Left cardiac atrium (tissue), 4 donors: ENCODE data around the gene GPR62. TPM values are rescaled to one million over a fixed set of nuclear protein-coding genes. Genes with fewer than 3 reads are reported as not detected.
"Not testable (repeated sequence)": the region's sequence is repeated elsewhere in the genome, so short reads cannot be mapped to it uniquely, and the experiment has no call there.

ENCODE experiments used
- ATAC-seq, 2 donors: fragments of 200-7000 bp; cut with Tn5 transposase; one replicate each; pipeline ENCODE4 v1.9.1; 2020; ENCODE audit warnings: mild to moderate bottlenecking in 2 of 2, moderate library complexity in 2 of 2
- DNase-seq: peaks from one replicate; pipeline ENCODE4 v3.0.0-alpha.2; 2020
- intact Hi-C, 2 donors: fragments of 100-400 bp; cut with DNase I; formaldehyde crosslinking; loops; one replicate each; pipeline versions ENCODE4 v1.14.1 to v1.15.1; 2022 to 2023
- long read RNA-seq: library from polyadenylated mRNA; unstranded; transcript quantifications from one replicate; pipeline ENCODE4 v2.0.0, GENCODE V29; 2021
- total RNA-seq, 2 donors: library from RNA; stranded (reverse); fragmentation: NEBNext Ultra II Directional; extraction: Animal tissue kit (Norgen Biotek cat#: 25700); gene quantifications; one replicate each; pipeline ENCODE4 v1.2.1, GENCODE V29; 2021
- donor health status: DM: no; HTN: yes; CAD: no.
- donor health status: DM: no; HTN: yes; CAD: no; lungs with severe emphysema.
- donor health status: DM: yes; HTN: yes; CAD: no.
- donor health status: Dilated cardiomyopathy.

The GPR62 gene
- under 1 TPM in 1 of 2 donors, not detected in 1; 0.53 TPM for total RNA-seq
- long read RNA-seq: 0 reads

- DNase-seq (no peak), ATAC-seq (peak in 1 of 2 donors; percentile 40)
- intact Hi-C loops: no loop called here
Measured at GRCh38 chr3:51955175-51955892, at the start of gene GPR62. TSS of gene GPR62 (plus strand) at chr3:51955381. CDS start at chr3:51955653, 272 bp downstream.

GRCh38 chr3:51908026-51908425 is 47.2 kb upstream of the GPR62 start:
- intact Hi-C loops: no loop called here
- no peak for ATAC-seq
- DNase-seq: no peak

GRCh38 chr3:51916418-51916817 is 38.8 kb upstream of the GPR62 start:
- ATAC-seq (no peak), DNase-seq (no peak)
- intact Hi-C loops: no loop called here

- DNase-seq: no peak
- no peak for ATAC-seq
- intact Hi-C loops: no loop called here
Measured at GRCh38 chr3:51921081-51921578, 34.1 kb upstream of the GPR62 start.

- DNase-seq (no peak), ATAC-seq (no peak)
- intact Hi-C loops: no loop called here
Measured at GRCh38 chr3:51927061-51927977, 27.9 kb upstream of the GPR62 start.

- no peak for DNase-seq
- intact Hi-C loops: no loop called here
- no peak for ATAC-seq
Measured at GRCh38 chr3:51928438-51928837, 26.7 kb upstream of the GPR62 start.

- ATAC-seq, intact Hi-C loops, DNase-seq: not testable (repeated sequence)
Measured at GRCh38 chr3:51928981-51929380, 26.2 kb upstream of the GPR62 start.

- no peak for DNase-seq
- intact Hi-C loops: no loop called here
- ATAC-seq: no peak
Measured at GRCh38 chr3:51929420-51930003, 25.7 kb upstream of the GPR62 start.

- intact Hi-C loops: no loop called here
- ATAC-seq (no peak), DNase-seq (no peak)
Measured at GRCh38 chr3:51930439-51930838, 24.7 kb upstream of the GPR62 start.

GRCh38 chr3:51931756-51932155 is 23.4 kb upstream of the GPR62 start:
- ATAC-seq (no peak), DNase-seq (no peak)
- intact Hi-C loops: no loop called here

GRCh38 chr3:51932471-51933370 is 22.5 kb upstream of the GPR62 start:
- ATAC-seq (no peak), DNase-seq (no peak)
- intact Hi-C loops: no loop called here

- intact Hi-C loops: no loop called here
- ATAC-seq (no peak), DNase-seq (no peak)
Measured at GRCh38 chr3:51933471-51934138, 21.6 kb upstream of the GPR62 start.

- intact Hi-C loops: no loop called here
- ATAC-seq: no peak
- no peak for DNase-seq
Measured at GRCh38 chr3:51934139-51934850, 20.9 kb upstream of the GPR62 start.

GRCh38 chr3:51934991-51935885 is 19.9 kb upstream of the GPR62 start:
- DNase-seq (no peak), ATAC-seq (no peak)
- intact Hi-C loops: no loop called here

- no peak for ATAC-seq
- no peak for DNase-seq
- intact Hi-C loops: no loop called here
Measured at GRCh38 chr3:51935886-51936755, 19.1 kb upstream of the GPR62 start.

GRCh38 chr3:51937014-51937413 is 18.2 kb upstream of the GPR62 start:
- ATAC-seq: no peak
- intact Hi-C loops: no loop called here
- DNase-seq: no peak
